22Rv1 (cell line): ENCODE measurements around the gene VPS13D.

ENCODE experiments used
- H3K27ac ChIP-seq: fragments of 450-650 bp; 2 replicates; pipeline ENCODE4 v1.5.1; 2017
- CTCF ChIP-seq: fragments of 450-650 bp; IDR thresholded peaks from 2 replicates; pipeline ENCODE4 v1.5.1; 2017; ENCODE audit warnings: mild to moderate bottlenecking
- ZFX ChIP-seq: fragments of 450-650 bp; IDR thresholded peaks from 2 replicates; pipeline ENCODE4 v1.6.1; 2017; ENCODE audit warnings: antibody characterized with exemption, borderline replicate concordance

Gene VPS13D

DNA sequence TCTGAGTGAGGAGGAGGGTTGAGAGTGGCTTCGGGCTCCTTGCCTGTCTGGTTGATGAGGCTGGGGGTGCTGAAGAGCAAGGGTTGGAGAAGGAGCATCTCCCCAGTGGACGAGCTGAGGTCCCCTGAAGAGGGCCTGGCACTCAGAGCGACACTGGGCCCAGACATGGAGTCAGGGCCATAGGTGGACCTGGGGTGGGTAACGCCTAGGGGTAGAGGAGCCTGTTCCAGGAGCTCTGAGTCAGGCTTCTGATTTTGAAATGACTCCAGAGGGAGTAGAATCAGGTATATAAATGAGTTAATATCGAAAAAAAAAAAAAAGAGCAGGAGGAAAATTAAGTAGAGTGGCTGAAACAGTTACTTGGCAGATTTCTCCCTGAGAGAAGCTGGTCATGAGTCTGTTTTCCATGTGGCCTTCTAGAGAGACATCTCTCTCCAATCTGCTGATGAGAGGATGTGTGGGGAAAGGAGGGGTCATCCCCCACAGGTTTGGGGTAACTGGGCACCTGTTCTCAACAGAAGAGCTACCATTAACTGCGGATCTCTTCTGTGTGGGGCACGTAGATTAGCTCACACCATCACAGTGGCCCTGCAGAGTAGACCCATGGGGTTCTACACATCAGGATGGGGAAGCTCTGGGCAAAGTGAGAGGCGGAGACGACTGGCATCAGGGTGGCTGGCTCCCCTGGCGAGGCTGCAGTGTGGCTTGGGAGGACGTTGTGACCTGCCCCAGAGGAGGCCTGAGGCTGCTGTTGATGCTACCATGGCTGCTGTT lies 272.7 kb downstream of the VPS13D start:
- TF ChIP-seq CTCF (no peak), ZFX (no peak)
- no peak overlapping the region for H3K27ac ChIP-seq

- no peak for TF ChIP-seq CTCF
- no peak for TF ChIP-seq ZFX
- no peak overlapping the region for H3K27ac ChIP-seq
These were observed 273.9 kb downstream of the VPS13D start for GRCh38 chr1:12503709-12504108.

DNA sequence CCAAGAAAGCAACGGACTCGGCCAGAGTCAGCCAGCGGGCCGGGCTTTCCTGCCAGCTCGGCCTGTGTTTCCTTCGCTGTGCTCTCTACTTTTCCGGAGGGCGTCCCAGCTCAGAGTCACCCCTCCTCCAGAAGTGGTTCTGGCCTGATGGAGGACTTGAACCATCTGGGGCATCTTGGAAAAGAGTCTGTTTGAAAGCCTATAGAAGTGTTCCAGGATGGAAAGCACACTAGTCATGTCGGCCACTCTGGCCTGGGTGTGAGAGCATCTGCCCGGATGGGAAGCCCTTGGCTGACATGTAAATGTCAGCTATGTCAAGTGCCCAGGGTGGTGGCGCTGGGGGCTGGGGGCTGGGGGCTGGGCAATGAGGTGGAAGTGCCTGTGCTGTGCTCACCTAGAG lies 274.8 kb downstream of the VPS13D start:
- no peak for TF ChIP-seq ZFX
- no peak for TF ChIP-seq CTCF
- H3K27ac ChIP-seq = no peak overlapping the region

- H3K27ac ChIP-seq = no peak overlapping the region
- TF ChIP-seq ZFX = no peak
These were observed 275.4 kb downstream of the VPS13D start for GRCh38 chr1:12505231-12505630.

DNA sequence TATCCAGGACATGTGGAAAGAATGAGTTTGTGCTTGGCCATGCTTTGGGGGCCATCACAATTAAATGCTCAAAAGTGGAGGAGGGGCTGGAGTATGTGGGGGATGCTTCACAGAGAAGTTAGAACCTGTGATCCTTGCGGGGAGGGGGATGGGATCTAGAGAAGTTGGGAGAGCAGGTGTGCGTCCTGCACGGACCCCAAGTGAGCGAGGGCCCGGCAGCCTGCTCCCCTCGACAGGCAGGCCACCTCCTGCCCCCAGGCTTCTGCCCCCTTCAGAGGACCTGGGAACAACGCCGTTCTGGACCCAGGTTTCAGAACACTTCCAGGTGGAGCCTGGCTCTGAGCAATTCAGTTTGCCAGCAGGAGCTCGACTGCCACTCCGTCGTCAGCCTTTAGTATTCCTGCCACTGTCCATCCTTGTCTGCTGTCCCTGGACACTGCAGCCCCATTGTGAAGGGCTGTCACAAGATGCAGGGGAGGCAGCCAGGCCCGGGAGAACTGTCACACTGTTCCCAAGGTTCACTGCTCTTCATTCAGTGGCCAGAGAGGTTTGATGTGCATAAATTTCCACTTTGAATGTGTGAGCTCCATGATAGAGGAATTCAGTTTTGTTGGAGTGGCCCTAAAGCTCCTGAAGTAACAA lies 275.9 kb downstream of the VPS13D start:
- TF ChIP-seq ZFX = no peak
- TF ChIP-seq CTCF = no peak
- no peak overlapping the region for H3K27ac ChIP-seq

DNA sequence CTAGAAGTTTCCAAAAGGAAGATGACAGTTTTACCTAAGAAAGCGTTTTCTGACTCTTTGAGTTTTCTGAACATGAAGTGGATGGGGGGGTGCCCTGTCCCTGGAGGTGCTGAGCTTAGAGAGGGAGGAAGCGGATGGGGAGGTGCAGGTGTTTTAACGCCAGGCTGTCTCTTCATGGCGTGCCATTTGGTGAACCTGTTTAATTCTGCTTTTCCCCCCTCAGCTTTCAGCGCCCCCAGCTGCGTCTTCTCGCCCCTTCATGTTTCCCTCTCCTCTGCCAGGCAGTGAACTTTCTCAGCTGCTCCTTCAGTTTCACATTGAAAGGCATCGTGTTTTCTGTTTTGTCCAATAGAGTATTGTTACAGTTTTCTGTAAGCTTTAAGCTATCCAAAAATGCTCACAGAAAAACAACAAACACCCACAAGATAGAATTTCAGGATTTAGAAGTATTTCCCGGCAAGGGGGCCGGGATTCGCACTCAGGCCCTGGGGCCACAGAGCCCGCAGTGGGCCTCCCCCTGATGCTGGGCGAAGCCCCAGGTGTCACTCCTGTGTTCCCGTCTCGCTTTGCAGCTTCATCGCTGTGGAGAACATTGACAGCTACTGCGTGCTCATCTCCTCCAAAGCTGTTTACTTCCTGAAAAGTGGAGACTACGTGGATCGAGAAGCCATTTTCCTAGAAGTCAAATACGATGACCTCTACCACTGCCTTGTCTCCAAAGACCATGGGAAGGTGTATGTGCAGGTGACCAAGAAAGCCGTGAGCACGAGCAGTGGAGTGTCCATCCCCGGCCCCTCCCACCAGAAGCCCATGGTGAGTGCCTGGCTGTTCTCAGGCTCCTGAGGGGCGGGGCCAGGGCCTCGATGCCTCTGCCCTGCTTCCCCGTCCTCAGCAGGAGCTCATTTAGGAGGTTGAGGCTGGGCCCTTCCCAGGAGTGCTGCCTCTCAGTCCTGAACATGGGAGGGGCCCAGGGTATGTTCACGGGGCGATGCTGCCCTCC lies 276.8 kb downstream of the VPS13D start:
- TF ChIP-seq ZFX (no peak), CTCF (no peak)
- H3K27ac ChIP-seq = no peak overlapping the region

DNA sequence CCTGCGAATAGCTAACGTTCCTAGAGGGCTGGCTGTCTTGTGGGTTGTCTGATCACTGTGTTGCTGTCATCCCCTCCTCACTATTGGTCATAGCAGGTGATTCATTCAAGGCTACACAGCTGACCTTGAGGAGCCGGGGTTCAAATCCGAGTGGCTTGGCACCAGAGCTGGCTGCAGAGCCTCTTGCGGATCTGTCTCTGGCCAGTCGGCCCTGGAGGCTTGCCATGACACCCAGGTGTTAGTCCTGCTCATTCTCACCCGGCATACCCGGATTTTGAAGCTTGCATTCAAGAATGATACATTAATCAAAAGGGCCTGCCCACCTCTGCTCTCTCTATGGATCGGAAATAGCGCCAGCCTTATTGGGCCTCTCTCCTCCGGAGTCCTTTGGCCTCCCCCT lies 277.8 kb downstream of the VPS13D start:
- H3K27ac ChIP-seq = no peak overlapping the region
- no peak for TF ChIP-seq ZFX
- TF ChIP-seq CTCF = no peak
